IMR-90 (cell line): Measurements from ENCODE around the gene AFG1L. TPM values are rescaled to one million over a fixed set of nuclear protein-coding genes. Genes with fewer than 3 reads are reported as not detected.
A peak's percentile ranks its signal among the peaks of the same experiment; 100 is the strongest.

Experiments used
- ATAC-seq: fragments of 200-7000 bp; cut with Tn5 transposase; 2 replicates; pipeline ENCODE4 v1.9.1; 2020; ENCODE audit warnings: low read depth, mild to moderate bottlenecking, moderate library complexity
- BruUV-seq: library from RNA; stranded (reverse); fragments of 400-500 nt; replicated peaks from 2 replicates; lab custom pipeline; 2021; lab: Mats Ljungman, UMichigan
- CTCF ChIA-PET: fragments of 300-600 bp; formaldehyde crosslinking; extraction: SDS; loops from one replicate; lab custom pipeline; 2021; ENCODE audit warnings: antibody characterized with exemption; lab: Yijun Ruan, JAX
- POLR2A ChIA-PET: fragments of 300-600 bp; sonication (Branson Sonifier 250); formaldehyde crosslinking; loops from one replicate; lab custom pipeline; 2022; ENCODE audit warnings: antibody characterized with exemption; ENCODE audit not compliant: unreplicated experiment; lab: Charles Lee
- DNase-seq: peaks from one replicate; pipeline ENCODE4 v3.0.0; 2013
- H2AFZ ChIP-seq: replicated peaks from 2 replicates; pipeline ENCODE3; 2013; ENCODE audit warnings: low read length, mild to moderate bottlenecking; ENCODE audit not compliant: poor library complexity
- H2AK5ac ChIP-seq: 2 replicates; pipeline ENCODE4 v1.6.1; 2013; ENCODE audit warnings: low read depth, low read length, inconsistent platforms
- H2AK9ac ChIP-seq: replicated peaks from 2 replicates; pipeline ENCODE3; 2013; ENCODE audit warnings: mild to moderate bottlenecking, low read depth, low read length, moderate library complexity; ENCODE audit not compliant: poor library complexity
- H2BK120ac ChIP-seq: 2 replicates; pipeline ENCODE4 v1.6.1; 2013; ENCODE audit warnings: low read depth, low read length, inconsistent platforms
- H2BK15ac ChIP-seq: 3 replicates; pipeline ENCODE4 v1.6.1; 2013; ENCODE audit warnings: low read depth, low read length, inconsistent platforms
- H2BK20ac ChIP-seq: 2 replicates; pipeline ENCODE4 v1.6.1; 2013; ENCODE audit warnings: low read depth, mild to moderate bottlenecking, inconsistent platforms, low read length, moderate library complexity
- H2BK5ac ChIP-seq: 2 replicates; pipeline ENCODE4 v1.6.1; 2013; ENCODE audit warnings: mild to moderate bottlenecking, low read depth, low read length, inconsistent platforms; ENCODE audit not compliant: poor library complexity, severe bottlenecking
- H3K14ac ChIP-seq: replicated peaks from 2 replicates; pipeline ENCODE4 v1.6.1; 2013; ENCODE audit warnings: low read depth, low read length, inconsistent platforms
- H3K18ac ChIP-seq: 2 replicates; pipeline ENCODE4 v1.6.1; 2013; ENCODE audit warnings: low read depth, low read length, control low read depth
- H3K23ac ChIP-seq: 2 replicates; pipeline ENCODE4 v1.6.1; 2013; ENCODE audit warnings: low read depth, low read length, inconsistent platforms
- H3K27ac ChIP-seq: 2 replicates; pipeline ENCODE4 v1.5.1; 2013; ENCODE audit warnings: mild to moderate bottlenecking, control low read depth, low read length; ENCODE audit not compliant: insufficient read depth
- H3K27me3 ChIP-seq: 2 replicates; pipeline ENCODE4 v1.6.1; 2013; ENCODE audit warnings: low read length; ENCODE audit not compliant: control insufficient read depth, insufficient read depth
- H3K36me3 ChIP-seq: 2 replicates; pipeline ENCODE4 v1.6.1; 2013; ENCODE audit warnings: low read length, mixed read lengths; ENCODE audit not compliant: control insufficient read depth, insufficient read depth
- H3K4ac ChIP-seq: 2 replicates; pipeline ENCODE4 v1.6.1; 2013; ENCODE audit warnings: low read depth, low read length, inconsistent platforms
- H3K4me1 ChIP-seq: 2 replicates; pipeline ENCODE4 v1.6.1; 2013; ENCODE audit warnings: low read length, mixed read lengths; ENCODE audit not compliant: control insufficient read depth, insufficient read depth
- H3K4me2 ChIP-seq: 2 replicates; pipeline ENCODE4 v1.6.1; 2013; ENCODE audit warnings: low read depth, mild to moderate bottlenecking, control low read depth, low read length, moderate library complexity
- H3K4me3 ChIP-seq: 2 replicates; pipeline ENCODE4 v1.5.1; 2013; ENCODE audit warnings: low read depth, mild to moderate bottlenecking, control low read depth, low read length, moderate library complexity; ENCODE audit not compliant: insufficient read depth
- H3K56ac ChIP-seq: 2 replicates; pipeline ENCODE4 v1.6.1; 2013; ENCODE audit warnings: low read length, inconsistent platforms; ENCODE audit not compliant: insufficient read depth; ENCODE audit errors: extremely low read depth
- H3K79me1 ChIP-seq, 2 experiments: 2 replicates each; pipeline ENCODE4 v1.6.1; 2013; ENCODE audit warnings: low read length in 2 of 2, inconsistent platforms in 1 of 2, low read depth in 1 of 2
- H3K9ac ChIP-seq: 2 replicates; pipeline ENCODE4 v1.6.1; 2013; ENCODE audit warnings: low read depth, low read length, control low read depth
- H3K9me1 ChIP-seq: 2 replicates; pipeline ENCODE4 v1.6.1; 2013; ENCODE audit warnings: low read length, inconsistent platforms; ENCODE audit not compliant: insufficient read depth
- H3K9me3 ChIP-seq: 2 replicates; pipeline ENCODE4 v1.6.1; 2013; ENCODE audit warnings: low read length; ENCODE audit not compliant: control insufficient read depth, insufficient read depth
- H4K20me1 ChIP-seq: 2 replicates; pipeline ENCODE4 v1.6.1; 2013; ENCODE audit warnings: low read length, inconsistent platforms; ENCODE audit not compliant: insufficient read depth
- H4K5ac ChIP-seq: 2 replicates; pipeline ENCODE4 v1.6.1; 2013; ENCODE audit warnings: mild to moderate bottlenecking, low read depth, low read length, control low read depth
- H4K8ac ChIP-seq, 2 experiments: 2 replicates each; pipeline ENCODE4 v1.6.1; 2013; ENCODE audit warnings: low read depth in 2 of 2, low read length in 2 of 2, control low read depth in 1 of 2, inconsistent platforms in 1 of 2
- H4K91ac ChIP-seq: 2 replicates; pipeline ENCODE4 v1.6.1; 2013; ENCODE audit warnings: low read depth, low read length, inconsistent platforms; ENCODE audit not compliant: insufficient read depth
- CHD1 ChIP-seq: IDR thresholded peaks from 2 replicates; pipeline ENCODE4 v1.6.1; 2012; ENCODE audit warnings: low read depth, low read length, improper control_type of control experiment
- MAZ ChIP-seq: IDR thresholded peaks from 2 replicates; pipeline ENCODE4 v1.6.1; 2012; ENCODE audit warnings: low read depth, mild to moderate bottlenecking, low read length, improper control_type of control experiment, moderate library complexity, borderline replicate concordance
- POLR2A ChIP-seq: IDR thresholded peaks from 2 replicates; pipeline ENCODE4 v1.6.1; 2012; ENCODE audit warnings: mild to moderate bottlenecking, low read depth, low read length
- WGBS, 2 experiments: methylation state at CpG; one replicate each; pipeline versions ENCODE4 v1.1.5 to v1.1.7; 2013; ENCODE audit warnings: missing lambda C conversion rate in 2 of 2; ENCODE audit not compliant: insufficient read length in 1 of 2; ENCODE audit errors: extremely low coverage in 2 of 2; 5-methylcytosine and 5-hydroxymethylcytosine counted together
- dilution Hi-C: fragments of 300-500 bp; cut with HindIII; formaldehyde crosslinking; loops from one replicate; pipeline ENCODE4 v1.14.3; 2018; ENCODE audit warnings: low sequenced_read_pairs; ENCODE audit not compliant: unreplicated experiment
- in situ Hi-C: fragments of 300-500 bp; cut with MboI; formaldehyde crosslinking; loops from 3 replicates; pipeline ENCODE4 v1.14.3; 2019; ENCODE audit warnings: low sequenced_read_pairs, inconsistent platforms, mixed read lengths
- intact Hi-C: fragments of 100-400 bp; cut with micrococcal nuclease; formaldehyde crosslinking; loops from 2 replicates; pipeline ENCODE4 v1.10.0; 2022
- polyA plus RNA-seq, 3 experiments: library from polyadenylated mRNA; depleted of rRNA; stranded (reverse); fragments of >200 nt; gene quantifications; 2 replicates each; pipeline ENCODE4 v1.2.3, GENCODE V29; 2012; ENCODE audit warnings: low replicate concordance in 1 of 3
- total RNA-seq: library from RNA; depleted of rRNA; stranded (reverse); fragments of >200 nt; gene quantifications from 2 replicates; pipeline ENCODE4 v1.2.3, GENCODE V29; 2012

Gene AFG1L
- total and polyA plus RNA-seq, 2 of the 4 experiments (the other 2 are of a cell fraction), result 1.0 to 2.0 TPM

DNA sequence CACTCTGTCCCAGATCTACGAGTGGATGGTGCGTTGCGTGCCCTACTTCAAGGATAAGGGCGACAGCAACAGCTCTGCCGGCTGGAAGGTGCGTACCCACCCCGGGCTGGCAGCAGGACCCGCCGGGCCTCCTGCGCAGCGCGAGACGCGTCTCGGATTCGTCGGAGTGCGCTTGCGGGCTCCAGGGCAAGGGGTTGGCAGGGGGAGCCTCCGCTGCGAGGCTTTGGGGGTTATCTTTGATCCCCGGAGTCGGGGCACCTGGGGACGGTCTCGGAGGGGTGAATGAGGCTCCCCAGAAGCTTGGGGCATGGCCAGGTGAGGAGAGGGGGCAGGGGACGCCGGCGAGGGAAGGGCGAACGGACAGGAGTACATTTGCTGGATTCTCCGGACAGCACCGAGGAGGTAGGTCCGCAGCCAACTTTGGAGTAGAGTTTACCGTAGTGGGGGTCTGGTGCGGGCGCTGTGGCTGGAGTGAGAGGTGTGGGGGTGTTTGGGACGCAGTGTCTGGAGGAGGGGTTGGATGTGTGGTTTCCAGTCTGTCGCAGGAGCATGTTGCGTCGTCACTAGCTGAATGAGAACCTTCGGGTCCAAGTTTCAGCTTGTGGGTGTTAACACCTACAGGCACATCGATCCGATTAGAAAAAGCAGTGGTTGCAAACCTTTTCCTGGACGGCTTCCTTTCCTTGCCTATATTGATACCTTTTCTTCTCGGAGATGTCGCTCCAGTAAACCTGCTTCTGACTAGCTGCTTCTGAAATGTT lies 267.1 kb downstream of the AFG1L start:
- Histone ChIP-seq H3K9me1 (no peaks in the 10 kb centered on the region; the same call in 1 of the 2 replicates), H3K14ac (peak overlapping the region; percentile 50), H3K4me3 (peak overlapping the region; percentile 78), H2BK5ac (peak overlapping the region; percentile 91), H3K4ac (peak overlapping the region; percentile 59), H3K27me3 (no peaks in the 10 kb centered on the region), H3K9me3 (no peaks in the 10 kb centered on the region), H4K91ac (peak overlapping the region; percentile 76), H2BK15ac (peak overlapping the region; percentile 26; the same call in 1 of the 3 replicates), H2AK9ac (peak overlapping the region; percentile 92), H3K18ac (peak overlapping the region; percentile 75), H2AK5ac (peak overlapping the region; percentile 92), H3K27ac (peak overlapping the region; percentile 92), H3K79me1 (peaks cover 0 to 39% of the 10 kb centered on the region in 2 experiments; a peak in 2 of 4 replicates), H3K36me3 (peaks cover 5% of the 10 kb centered on the region; the same call in 1 of the 2 replicates), H2AFZ (peak overlapping the region; percentile 58), H4K8ac (peak overlapping the region; percentile 67 to 68; a peak in 3 of 4 replicates), H4K5ac (peak overlapping the region; percentile 2; the same call in 1 of the 2 replicates), H3K4me2 (peak overlapping the region; percentile 90), H3K9ac (peak overlapping the region; percentile 93), H4K20me1 (peaks cover 39% of the 10 kb centered on the region), H2BK20ac (no peak overlapping the region), H3K4me1 (peaks cover 14% of the 10 kb centered on the region), H3K23ac (peak overlapping the region; percentile 91), H3K56ac (peak overlapping the region; percentile 93), H2BK120ac (peak overlapping the region; percentile 38)
- intact Hi-C loops (loop anchor here (1.0 to 5.0 kb wide), 3 partner anchors 95 to 220 kb away; no protein-coding TSS in a partner anchor), in situ Hi-C loops (no loop called here), dilution Hi-C loops (no loop called here)
- 1% methylated on average over 21 of the region's 46 CpGs; no CpG with 5 or more reads in 1 of the 2 experiments for WGBS, 2 experiments
- ATAC-seq, result no peak
- TF ChIP-seq MAZ (peak; percentile 30; the same call in 1 of the 2 replicates), CHD1 (no peak), POLR2A (peak; percentile 13; the same call in 1 of the 2 replicates)
- TSS peak; percentile 88 for BruUV-seq
- peak; percentile 31 for DNase-seq
- ChIA-PET POLR2A (no interaction called here), CTCF (interaction anchor here (1.6 kb wide), 1 partner anchor 331 kb away, joined by 3 read pairs; no protein-coding TSS in a partner anchor)
